ENCODE measurements around the gene RIPOR3.

RIPOR3 gene, protein sequence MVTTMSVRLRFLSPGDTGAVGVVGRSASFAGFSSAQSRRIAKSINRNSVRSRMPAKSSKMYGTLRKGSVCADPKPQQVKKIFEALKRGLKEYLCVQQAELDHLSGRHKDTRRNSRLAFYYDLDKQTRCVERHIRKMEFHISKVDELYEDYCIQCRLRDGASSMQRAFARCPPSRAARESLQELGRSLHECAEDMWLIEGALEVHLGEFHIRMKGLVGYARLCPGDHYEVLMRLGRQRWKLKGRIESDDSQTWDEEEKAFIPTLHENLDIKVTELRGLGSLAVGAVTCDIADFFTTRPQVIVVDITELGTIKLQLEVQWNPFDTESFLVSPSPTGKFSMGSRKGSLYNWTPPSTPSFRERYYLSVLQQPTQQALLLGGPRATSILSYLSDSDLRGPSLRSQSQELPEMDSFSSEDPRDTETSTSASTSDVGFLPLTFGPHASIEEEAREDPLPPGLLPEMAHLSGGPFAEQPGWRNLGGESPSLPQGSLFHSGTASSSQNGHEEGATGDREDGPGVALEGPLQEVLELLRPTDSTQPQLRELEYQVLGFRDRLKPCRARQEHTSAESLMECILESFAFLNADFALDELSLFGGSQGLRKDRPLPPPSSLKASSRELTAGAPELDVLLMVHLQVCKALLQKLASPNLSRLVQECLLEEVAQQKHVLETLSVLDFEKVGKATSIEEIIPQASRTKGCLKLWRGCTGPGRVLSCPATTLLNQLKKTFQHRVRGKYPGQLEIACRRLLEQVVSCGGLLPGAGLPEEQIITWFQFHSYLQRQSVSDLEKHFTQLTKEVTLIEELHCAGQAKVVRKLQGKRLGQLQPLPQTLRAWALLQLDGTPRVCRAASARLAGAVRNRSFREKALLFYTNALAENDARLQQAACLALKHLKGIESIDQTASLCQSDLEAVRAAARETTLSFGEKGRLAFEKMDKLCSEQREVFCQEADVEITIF

DNA sequence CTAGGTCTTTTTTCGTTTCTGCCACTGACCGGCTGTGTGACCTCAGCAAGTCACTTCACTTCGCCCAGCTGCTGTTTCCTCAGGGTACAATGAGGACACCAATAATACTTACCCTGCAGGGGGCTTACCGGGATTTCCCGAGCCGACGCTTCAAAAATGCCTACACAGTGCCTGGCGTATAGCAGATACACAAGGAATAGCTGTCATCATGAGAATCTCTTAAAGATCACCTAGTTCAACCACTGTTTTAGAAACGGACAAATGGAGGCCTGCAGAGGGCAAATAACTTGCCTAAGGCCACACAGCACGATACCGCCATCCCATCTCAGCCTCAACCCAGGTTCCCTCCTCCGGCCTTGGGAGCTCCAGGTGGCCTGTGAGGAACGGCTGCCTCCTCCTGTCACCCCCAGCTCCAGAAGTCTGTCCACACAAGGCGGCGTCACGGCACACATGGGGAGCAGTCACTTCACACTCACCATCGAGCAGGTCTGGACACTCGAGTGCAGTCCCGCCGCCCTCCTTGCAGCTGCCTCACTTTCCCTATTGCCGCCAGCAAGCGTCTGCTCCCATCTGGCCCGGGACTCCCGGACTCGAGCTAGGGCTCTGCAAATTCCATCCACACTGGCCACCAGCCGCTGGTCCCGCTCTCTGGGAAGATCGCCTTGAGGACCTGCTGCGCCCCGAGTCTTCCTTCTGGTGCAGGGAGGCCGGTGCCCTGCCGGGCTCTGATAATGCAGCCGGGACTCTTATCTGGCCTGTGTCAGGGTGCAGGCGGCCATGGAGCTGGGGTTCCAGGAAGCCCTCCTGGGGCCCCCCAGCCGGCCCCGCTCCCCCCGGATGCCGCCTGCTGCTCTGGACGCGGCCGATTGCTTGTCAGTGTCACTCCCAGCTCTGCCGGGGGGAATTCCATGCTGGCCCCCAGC is at the start of gene RIPOR3:
Gene RIPOR3, minus strand, starts transcription at position 893 of the 923 bp plus-strand sequence. Its CDS starts 414 bp downstream, at position 479.
- no peak for DNase-seq (ENCODE audit: low read depth, low spot score)

DNA sequence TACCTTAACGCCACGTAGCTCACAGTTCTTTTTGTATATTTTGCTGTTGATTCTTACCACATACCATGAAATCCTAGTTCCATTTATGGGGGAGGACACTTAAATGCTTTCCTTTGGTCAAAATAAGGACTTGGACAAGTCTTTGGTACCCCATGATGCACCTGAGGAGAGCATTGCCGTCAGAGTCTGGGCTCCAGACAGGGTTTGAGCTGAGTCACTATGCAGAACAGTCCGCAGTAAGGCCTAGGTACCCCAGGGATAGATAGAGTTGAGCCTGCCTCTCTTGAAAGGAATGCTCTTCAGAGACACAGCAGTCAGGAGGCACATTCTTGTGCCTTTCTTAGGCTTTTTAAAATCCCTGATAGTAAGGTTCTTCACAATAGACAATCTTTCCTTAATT is 46.0 kb upstream of the RIPOR3 start:
- DNase-seq (ENCODE audit: low read depth, low spot score): no peak

DNA sequence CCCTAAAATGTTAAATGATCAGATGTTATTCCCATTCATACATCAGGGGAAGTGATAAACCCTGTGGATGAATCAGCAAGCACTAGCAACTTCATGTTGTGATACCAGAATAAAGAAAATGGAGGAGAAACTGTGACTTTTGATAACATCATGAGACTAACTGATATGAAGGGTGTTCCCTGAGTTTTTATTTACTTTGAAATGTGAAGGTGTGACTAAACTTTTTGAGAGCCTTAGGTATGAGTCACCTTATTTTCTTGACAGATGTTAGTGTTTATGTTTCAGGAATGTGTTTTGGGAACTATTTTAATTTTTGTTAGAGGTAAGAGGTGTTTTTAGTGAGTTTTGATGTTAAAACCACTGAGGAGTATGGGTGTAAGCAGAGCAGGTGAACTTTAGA is 44.5 kb upstream of the RIPOR3 start:
- DNase-seq (ENCODE audit: low read depth, low spot score): no peak

DNA sequence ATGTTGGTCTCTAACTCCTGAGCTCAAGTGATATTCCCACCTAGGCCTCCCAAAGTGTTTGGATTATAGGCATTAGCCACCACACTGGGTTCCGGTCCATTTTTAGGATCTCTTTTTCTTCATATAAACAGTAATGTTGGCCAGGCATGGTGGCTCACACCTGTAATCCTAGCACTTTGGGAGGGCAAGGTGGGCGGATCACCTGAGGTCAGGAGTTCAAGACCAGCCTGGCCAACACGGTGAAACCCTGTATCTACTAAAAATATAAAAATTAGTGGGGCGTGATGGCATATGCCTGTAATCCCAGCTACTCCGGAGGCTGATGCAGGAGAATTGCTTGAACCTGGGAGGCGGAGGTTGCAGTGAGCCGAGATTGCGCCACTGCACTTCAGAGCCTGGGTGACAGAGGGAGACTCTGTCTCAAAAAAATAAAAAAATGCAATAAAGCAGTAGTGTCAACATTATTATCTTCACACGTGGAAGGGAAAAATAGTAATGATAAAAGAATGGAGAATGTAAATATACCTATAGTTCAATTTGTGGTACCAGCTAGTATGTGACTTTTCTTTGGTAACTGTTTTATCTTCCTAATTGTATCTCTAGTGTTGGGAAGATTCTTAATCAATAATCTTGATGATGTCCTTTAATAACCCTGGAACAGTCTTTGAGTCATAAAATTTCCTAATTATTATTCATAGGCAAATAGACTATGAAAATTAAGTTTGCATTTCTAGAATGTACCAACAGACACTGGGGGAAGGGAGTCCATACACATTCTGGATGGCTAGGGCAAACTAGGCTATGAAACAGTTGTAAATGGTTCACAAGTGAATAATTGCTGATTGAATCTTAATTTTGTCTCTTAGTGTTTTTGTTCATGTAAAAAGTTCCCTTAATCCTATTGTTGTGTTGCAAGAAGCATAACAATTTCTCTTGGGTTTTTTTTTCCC is 43.7 kb upstream of the RIPOR3 start:
- no peak for DNase-seq (ENCODE audit: low read depth, low spot score)

DNA sequence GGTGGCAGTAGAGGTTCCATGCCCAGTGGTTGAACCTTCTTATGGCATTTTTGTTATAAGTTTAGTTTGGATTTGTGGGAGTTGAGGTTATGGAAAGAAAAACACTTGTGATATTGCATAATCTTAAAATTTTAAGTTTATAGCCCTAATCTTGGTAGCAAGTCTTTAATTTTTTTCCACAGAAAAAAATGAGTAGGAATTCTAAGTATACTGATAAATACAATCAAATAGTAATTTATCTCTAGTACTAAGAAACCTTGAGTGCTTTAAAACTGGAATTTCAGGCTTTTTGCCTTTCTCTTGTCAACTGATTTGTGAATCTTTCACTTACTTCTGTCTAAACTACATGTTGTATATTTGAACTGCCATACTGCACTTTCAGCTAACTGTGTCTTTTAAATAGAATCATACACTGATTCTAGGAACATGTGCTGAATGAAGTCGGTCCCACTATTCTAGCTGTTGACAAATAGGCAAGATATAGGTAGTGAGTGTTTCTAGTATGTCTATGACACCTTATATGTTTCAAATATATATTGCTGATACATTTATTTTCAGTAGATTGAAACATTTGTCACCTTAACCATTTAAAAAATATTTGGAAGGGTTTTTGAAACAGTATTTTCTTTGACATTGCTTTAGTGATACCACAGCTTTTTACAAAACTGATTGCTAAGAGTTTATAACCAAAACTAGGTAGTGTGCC is 42.5 kb upstream of the RIPOR3 start:
- no peak for DNase-seq (ENCODE audit: low read depth, low spot score)

DNA sequence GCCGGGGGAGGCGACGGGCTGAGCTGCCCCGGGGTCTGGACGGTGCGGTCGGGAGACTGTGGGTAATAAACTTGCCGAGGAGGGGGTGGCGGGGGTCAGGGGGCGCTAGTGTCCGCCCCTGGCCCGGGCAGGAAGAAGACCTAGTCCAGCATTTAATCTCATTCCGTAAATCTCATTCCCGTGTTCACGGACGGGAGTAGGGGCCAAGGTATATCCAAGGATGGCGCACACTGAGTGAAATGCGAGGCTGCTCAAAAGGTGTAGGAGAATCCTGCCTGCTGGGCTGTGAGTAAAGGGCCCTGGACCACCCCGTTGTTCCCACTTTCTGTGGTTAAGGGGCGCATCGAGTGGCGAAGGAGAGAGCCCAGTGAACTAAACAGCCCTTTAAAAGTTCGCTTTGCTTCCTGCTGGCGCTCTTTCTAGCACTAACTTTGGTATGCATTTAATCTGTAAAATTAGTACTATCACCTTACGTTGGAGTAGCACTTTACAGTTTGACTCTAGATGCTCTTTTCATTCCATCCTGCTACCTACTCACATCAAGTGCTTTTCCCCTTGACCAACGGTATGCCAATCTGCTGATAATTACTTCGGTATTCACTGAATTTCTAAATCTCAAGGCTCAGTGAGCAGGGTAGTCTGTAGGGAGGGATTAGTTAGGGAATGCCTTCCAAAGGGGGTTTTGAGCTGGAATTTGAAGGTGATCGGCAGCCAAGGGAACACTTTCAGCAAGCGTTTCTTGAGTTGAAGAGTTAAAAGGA is 40.8 kb upstream of the RIPOR3 start:
- no peak for DNase-seq (ENCODE audit: low read depth, low spot score)

DNA sequence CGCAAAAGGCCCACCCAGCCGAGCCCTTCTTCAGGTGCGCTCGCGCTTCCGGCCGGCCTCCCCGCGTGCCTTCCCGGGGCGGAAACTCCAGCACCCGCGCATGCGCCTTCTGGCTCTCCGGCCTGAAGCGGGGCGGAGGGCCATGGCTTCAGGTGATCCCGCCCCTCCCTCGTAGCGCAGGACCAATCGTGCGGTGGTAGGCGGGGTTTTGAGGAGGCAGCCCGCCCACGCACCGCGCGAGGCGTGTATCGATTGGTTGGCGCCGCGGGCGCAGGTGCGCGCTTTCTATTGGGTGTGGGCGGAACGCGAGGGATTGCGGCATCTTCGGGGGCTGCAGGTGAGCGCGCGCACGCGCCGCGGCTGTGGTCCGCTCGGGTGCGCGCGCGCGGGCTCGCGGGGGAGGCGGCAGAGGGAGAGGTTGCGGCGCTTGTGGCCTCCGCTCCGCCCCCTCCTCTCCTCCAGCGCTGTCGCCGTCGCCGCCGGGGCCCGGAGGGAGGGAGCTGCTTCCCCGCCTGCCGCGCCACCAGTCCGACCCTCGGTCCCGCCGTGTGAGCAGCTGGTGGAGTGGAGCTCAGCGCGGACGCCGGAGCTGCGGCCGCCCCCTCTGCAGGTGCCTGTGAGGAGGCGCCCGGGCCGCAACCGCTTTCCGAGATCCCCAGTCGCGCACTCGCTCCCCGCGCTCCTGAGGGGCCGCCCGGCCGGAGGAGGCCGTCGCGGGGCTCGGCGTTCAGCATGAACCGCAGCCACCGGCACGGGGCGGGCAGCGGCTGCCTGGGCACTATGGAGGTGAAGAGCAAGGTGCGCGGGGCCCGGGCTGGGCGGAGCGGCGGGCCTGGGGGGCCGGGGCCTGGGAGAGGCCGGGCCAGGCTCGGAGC is 40.0 kb upstream of the RIPOR3 start, which contains the start of gene PARD6B:
Gene PARD6B, plus strand, starts transcription at position 526 of the 875 bp plus-strand sequence. Its CDS starts 207 bp downstream, at position 733.
- DNase-seq (ENCODE audit: low read depth, low spot score): peak; percentile 86

DNA sequence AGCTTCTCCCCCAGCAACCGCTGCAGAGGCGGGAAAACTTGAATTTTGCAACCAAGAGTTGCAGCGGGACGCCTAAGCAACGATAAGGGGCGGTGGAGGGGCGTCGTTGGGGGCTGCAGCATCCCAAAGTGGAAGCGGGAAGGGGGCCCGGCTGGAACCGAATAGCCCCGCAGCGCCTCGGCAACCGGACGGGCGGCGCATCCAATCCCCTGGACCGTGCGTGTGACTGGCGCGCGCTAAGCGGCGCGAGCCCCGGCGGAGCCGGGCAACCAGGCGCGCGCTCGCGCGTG is 39.4 kb upstream of the RIPOR3 start:
- DNase-seq (ENCODE audit: low read depth, low spot score): no peak

DNA sequence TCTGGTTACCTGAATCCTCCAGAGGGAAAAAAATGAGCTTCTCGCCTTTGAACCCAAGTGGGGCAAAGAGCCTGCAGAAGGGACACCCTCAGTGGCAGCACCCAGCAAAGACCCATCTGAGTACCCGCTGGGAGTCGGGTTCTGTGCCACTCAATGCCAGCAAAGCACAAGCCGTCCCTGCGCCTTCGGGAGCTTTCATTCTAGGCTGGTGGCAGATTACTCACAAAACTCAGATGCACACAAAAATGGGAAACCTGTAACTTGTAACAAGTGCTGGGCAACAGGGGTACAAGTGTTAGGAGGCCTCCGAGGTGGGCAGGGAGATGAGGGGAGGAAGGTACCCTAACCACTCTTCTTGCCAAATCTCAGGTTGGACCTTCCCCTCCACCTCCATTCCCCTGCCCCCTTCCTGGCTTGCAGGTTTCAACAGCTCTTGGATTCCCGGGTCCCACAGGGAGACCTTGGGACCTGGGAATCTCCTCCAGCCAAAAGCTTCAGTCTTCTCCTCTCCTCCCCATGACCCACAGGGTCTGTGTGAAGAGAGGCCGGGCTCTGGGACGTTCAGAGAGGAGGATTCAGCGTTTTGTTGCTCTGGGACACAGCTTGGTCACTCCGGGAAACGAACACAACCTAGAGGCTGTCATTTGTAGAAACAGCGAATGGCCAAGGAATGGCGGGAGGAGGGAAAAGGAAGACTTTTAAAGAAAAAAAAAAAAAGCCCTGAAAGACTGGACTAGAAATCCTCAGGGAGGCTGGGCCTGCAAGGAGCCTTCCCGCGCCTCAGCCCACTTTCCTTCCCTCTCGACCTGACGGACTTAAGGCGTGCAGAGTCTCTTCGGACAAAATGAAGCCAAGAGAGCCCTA is 38.8 kb upstream of the RIPOR3 start:
- DNase-seq (ENCODE audit: low read depth, low spot score): no peak

DNA sequence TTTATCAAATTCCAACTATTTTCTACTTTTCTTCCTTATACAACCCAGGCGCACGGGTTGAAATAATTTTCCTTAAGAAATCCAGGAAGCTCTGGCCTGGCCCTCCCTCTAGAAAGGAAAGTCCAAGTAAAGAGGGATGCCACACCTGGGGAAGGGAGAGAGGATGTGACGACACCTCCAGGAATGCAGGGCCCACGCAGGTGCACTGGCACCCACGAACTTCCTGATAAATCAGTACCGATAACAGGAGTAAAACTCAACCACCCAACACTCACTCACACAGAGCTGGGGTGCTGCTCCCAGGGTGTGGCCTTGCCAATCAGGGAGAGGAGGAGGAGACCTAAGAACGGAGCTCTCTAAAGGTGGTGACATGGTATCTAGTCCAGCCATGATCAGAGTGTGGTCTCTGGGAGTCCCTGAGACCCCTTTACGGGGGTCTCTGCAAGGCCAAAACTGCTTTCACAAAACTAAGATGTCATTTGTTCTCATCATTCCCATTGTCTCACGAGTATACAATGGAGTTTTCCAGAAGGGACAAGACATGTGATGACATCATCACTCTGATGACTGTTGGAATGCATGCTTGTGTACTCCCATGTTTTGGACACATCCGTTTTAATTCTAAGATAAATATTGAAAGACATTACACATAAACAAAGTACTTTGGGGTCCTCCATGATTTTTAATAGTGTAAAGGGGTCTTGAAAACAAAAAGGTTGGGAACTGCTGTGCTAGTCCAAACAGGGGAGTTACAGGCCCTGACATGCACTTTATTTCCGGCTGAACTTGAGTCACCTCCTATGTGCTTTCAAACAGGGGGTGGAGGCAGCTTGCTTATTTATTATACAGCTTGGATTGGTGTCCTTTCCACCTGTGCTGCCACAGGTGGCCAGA is 37.9 kb upstream of the RIPOR3 start:
- DNase-seq (ENCODE audit: low read depth, low spot score): no peak

DNA sequence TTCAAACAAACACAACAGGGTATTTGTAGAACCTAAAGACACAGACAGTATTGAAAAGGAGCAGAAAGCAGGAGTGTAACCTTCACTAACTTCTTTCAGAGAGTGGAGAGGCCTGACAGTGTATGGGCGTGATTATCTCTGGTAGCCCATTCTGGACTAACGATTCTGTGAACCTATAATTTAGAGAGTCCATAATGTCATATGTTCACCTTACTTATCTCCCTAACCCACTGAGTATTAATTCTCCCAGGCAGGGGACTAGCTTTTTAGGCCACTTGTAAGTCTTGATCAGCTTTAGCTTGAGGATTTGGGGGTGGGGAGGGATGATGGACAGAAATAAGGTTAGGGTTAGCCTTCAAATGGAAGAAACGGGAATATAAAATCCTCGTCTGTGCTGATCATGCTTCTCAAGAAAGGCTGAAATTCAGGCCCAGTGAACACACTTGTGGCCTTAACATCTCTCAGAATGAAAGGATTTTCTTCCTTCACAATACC is 37.2 kb upstream of the RIPOR3 start:
- DNase-seq (ENCODE audit: low read depth, low spot score): no peak

DNA sequence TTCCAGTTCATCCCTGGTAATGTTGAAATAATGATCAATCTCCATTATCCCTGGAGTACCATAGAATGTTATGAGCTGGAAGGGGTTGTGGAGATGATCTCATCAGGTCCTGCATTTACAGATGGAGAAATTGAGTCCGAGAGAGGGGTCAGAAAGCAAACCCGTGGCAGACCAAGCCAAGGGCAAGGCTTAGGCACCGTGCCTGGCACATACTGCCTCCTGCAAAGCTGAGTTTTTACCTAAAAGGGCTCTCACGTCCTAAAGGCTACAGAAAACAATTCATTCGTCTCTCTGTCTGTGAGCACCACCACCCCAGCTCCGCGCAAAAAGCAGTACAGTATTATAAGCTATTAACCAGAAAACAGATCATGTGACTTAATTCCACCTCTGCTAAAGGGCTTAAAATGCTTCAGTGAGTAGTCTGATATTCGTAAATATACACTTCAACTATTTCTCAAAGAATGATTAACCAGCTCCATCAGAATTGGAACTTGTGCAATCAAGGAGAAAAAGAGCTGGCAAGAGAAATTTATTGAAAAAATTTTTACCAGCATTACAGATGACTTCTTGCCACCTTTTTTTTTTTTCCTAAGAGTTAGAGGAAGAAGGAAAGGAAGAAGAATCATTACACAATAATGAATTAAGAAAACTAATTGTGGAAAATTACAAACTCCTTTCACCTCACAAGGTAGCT is 36.6 kb upstream of the RIPOR3 start:
- DNase-seq (ENCODE audit: low read depth, low spot score): no peak

DNA sequence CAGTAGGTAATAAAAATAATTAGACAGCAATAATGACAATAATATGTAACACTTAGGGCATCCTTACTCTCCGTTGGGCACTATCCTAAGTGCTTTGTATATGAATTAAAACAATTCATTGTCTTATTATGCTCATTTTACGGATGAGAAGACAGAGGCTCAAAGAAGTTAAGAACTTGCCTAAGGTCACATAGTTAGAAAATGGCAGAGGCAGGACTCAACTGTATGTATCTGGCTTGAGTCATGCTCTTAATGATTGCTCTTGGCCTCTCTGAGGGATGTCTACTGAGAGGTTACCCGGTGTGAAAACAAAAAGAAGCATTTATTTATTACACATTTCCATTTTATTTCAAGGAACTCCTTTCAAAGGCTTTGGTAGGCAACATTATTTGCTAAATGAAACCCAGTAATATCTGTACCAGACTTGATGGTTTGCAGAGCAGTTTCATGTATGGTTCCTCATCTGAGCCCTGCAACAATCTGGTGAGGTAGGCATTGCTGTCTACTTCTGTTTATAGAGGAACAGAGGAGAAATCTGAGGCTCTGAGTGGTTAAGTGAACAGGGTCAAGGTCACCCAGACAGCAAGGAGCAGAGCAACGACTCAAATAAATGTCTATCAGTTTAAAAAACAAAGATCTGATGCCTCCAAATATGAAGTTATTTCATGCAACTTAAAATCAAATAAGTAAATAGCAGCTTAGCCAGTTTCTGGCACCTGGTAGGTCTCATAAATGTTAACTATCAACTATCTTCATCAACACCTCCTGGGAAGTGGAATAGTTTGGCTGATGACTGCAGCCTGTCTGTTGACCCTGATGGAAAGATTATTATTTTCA is 35.8 kb upstream of the RIPOR3 start:
- no peak for DNase-seq (ENCODE audit: low read depth, low spot score)

DNA sequence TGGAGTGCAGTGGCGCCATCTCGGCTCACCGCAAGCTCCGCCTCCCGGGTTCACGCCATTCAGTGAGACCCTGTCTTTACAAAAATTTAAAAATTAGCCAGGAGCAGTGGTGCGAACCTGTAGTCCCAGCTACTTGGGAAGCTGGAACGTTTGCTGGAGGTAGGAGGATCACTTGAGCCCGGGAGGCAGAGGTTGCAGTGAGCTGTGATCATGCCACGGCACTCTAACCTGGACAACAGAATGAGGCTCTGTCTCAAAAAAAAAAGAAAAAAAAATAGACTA is 34.3 kb upstream of the RIPOR3 start:
- DNase-seq (ENCODE audit: low read depth, low spot score): no peak
